ENCODE measurements around the gene APLNR. TPM values are rescaled to one million over a fixed set of nuclear protein-coding genes. Genes with fewer than 3 reads are reported as not detected.

Gene APLNR
- total and polyA plus RNA-seq, 5 donors = 2.2 to 26.4 (median 17.7) TPM

DNA sequence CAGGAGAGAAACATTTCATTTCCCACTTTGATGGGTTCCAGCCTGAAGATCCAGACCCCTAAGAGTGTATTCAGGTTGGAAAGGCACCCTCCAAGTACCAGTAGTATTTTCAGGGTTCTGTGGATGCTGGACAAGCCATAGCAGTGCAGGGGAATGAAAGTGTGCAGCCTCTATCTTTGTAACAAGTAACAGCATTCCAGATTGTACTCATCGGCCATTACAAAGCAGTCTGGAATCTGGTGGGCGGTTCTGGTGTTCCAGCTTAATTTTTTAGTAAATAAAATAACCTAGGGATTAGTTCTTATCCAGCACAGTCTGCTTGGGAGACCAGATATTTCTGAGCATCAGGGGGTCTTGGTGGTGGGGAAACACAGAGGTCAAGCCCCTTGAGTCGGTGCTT lies 22.6 kb downstream of the APLNR start:
- WGBS = 49% methylated on average over 3 of the region's 3 CpGs
- H3K4me1 ChIP-seq (ENCODE audit: control insufficient read depth, insufficient read depth, low read length) = peaks cover 16% of the 10 kb centered on the region
- no peaks in the 10 kb centered on the region for H3K27me3 ChIP-seq (ENCODE audit: control insufficient read depth, insufficient read depth)
- intact Hi-C loops (cut with DNase I) = no loop called here
- DNase-seq = peak in 1 of 3 donors; percentile 40
- ATAC-seq = peak; percentile 59 to 61
- H3K4me3 ChIP-seq (ENCODE audit: low read length) = no peak overlapping the region
- no peaks in the 10 kb centered on the region for H3K9me3 ChIP-seq (ENCODE audit: control insufficient read depth, low read length)
- H3K27ac ChIP-seq (ENCODE audit: low read length) = no peak overlapping the region

DNA sequence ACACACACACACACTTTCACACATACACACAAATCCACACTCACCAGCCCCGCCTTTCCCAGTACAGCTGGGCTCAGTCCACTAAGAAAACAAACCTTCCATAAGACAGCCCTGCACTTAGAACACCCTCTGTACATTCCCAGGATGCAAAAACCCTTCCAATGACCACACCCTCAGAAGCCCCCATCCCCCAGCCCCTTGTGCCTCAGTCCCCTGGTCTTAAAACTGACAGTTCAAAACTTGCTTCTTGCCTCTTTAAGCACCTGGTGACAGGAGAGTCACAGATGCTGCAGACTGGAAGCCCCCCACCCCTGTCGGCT lies 23.0 kb downstream of the APLNR start:
- no peaks in the 10 kb centered on the region for H3K9me3 ChIP-seq (ENCODE audit: control insufficient read depth, low read length)
- H3K27me3 ChIP-seq (ENCODE audit: control insufficient read depth, insufficient read depth) = no peaks in the 10 kb centered on the region
- peak overlapping the region; percentile 0 for H3K27ac ChIP-seq (ENCODE audit: low read length)
- 50% methylated on average over 2 of the region's 2 CpGs for WGBS
- H3K4me3 ChIP-seq (ENCODE audit: low read length) = no peak overlapping the region
- H3K4me1 ChIP-seq (ENCODE audit: control insufficient read depth, insufficient read depth, low read length) = peaks cover 12% of the 10 kb centered on the region
- DNase-seq (peak in 1 of 3 donors; percentile 43), ATAC-seq (peak; percentile 24 to 27)
- intact Hi-C loops (cut with DNase I) = no loop called here

DNA sequence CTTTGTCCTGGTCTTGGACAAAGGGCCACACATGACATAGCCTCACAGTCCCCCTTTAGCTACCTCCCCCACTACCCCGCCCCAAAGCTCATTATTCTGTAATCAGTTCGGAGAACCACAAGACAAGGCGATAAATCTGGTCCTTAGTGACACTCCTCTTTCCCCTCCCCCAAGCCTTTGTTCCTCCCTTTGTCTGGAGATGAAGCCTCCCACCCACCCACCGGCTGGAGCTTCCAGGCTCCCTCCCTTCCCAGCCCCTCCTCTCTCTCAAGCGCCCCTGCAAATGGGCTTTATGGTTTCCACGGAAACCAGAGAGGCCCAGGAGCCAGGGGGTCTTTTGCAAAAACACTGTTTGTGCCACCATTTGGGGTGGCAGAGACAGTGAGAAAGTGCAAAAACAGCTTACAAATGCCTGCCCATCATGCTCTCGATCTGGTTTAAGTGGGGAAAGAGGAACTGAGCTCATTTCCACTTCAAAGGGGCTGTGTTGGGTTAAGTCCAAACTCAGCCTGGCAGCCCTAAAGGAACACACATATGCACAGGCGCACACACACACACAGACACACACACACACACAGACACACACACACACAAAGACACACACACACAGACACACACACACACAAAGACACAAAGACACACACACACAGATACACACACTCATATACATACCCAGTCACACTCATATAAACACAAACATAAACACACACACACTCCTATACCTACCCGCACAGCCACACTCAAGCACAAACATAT lies 23.5 kb downstream of the APLNR start:
- H3K27me3 ChIP-seq (ENCODE audit: control insufficient read depth, insufficient read depth) = no peaks in the 10 kb centered on the region
- ATAC-seq (peak; percentile 32 to 52), DNase-seq (peak in 1 of 3 donors; percentile 53)
- H3K4me3 ChIP-seq (ENCODE audit: low read length) = no peak overlapping the region
- peak overlapping the region; percentile 25 for H3K27ac ChIP-seq (ENCODE audit: low read length)
- H3K9me3 ChIP-seq (ENCODE audit: control insufficient read depth, low read length) = no peaks in the 10 kb centered on the region
- H3K4me1 ChIP-seq (ENCODE audit: control insufficient read depth, insufficient read depth, low read length) = peaks cover 10% of the 10 kb centered on the region
- WGBS = 39% methylated on average over 9 of the region's 9 CpGs
- intact Hi-C loops (cut with DNase I) = no loop called here

DNA sequence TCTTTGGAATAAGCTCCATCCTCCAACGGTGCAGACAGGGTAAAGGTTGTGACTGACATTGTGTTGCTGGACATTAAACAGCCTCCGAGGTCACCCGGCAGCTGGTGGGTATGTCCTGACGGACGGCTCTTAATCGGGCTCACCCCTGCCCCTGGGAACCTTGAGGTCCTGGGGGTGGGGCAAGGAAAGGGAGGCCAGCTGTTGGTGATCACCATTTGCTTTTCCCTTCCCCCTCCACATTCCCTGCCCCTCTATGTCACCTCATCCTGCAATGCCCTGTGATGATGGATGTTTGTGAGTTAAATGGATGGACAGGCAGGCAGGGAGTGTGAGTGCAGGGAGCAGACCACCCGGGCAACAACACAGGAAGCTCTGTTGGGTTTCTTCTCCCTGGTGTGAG lies 26.3 kb downstream of the APLNR start:
- H3K4me3 ChIP-seq (ENCODE audit: low read length) = no peak overlapping the region
- WGBS = 38% methylated on average over 7 of the region's 7 CpGs
- intact Hi-C loops (cut with DNase I) = no loop called here
- peaks cover 10% of the 10 kb centered on the region for H3K4me1 ChIP-seq (ENCODE audit: control insufficient read depth, insufficient read depth, low read length)
- ATAC-seq = no peak
- DNase-seq = peak in 1 of 3 donors; percentile 40
- H3K27me3 ChIP-seq (ENCODE audit: control insufficient read depth, insufficient read depth) = no peaks in the 10 kb centered on the region
- H3K27ac ChIP-seq (ENCODE audit: low read length) = no peak overlapping the region
- H3K9me3 ChIP-seq (ENCODE audit: control insufficient read depth, low read length) = no peaks in the 10 kb centered on the region

DNA sequence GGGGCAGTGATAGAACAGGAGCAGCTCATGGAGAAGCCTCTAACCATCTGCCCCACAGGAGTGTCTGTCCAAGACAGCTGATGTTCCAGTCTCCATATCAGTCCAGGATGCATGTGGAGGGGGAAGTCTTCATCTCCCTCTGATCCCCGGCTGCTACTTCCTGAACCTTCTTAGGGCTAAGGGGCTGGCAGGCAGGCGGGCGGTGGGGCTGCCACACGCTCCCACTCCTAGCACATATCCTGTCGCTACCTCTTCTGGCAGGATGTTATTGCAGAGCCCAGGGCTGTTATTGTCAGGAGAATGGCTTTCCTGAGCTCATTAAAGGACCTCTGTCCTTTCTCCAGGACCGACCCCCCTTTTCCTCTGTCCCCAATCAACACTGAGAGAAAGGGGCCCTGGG lies 29.9 kb downstream of the APLNR start:
- DNase-seq (peak in 1 of 3 donors; percentile 30), ATAC-seq (no peak)
- H3K4me3 ChIP-seq (ENCODE audit: low read length) = no peak overlapping the region
- H3K27ac ChIP-seq (ENCODE audit: low read length) = no peak overlapping the region
- intact Hi-C loops (cut with DNase I) = loop anchor here in 1 of 4 donors (5.0 kb wide), 1 partner anchor 40 kb away; no protein-coding TSS in a partner anchor
- H3K4me1 ChIP-seq (ENCODE audit: control insufficient read depth, insufficient read depth, low read length) = peaks cover 9% of the 10 kb centered on the region
- no peaks in the 10 kb centered on the region for H3K27me3 ChIP-seq (ENCODE audit: control insufficient read depth, insufficient read depth)
- no peaks in the 10 kb centered on the region for H3K9me3 ChIP-seq (ENCODE audit: control insufficient read depth, low read length)
- 62% methylated on average over 6 of the region's 6 CpGs for WGBS

DNA sequence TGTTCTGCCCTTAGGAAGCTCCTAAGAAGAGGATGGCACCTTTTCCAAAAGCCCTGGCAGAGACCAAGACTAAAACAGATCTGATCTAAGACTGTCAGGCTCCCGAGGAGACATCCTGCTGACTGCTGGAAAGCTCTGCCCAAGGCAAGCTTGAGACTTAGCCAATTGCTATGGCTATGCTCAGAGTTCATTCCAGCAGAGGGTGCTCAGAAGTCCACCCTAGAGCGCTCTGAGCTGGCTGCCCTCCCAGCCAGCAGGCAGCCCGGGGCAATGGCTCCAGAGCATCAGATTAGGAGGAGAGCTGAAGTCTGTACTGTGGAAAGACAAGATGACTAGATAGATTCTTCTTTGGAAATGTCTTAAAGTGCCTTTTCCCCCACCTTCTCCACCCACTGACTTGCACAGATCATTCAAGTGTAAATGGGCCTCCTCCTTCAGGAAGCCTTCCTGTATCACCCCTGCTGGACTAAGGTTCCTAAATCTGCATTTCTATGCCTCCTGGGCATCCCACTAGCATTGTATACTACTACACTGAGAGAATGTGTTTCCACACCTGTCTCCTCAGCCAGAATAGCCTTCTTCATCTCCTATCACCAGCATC lies 31.9 kb downstream of the APLNR start:
- Histone ChIP-seq H3K27me3 (ENCODE audit: control insufficient read depth, insufficient read depth) (no peaks in the 10 kb centered on the region), H3K27ac (ENCODE audit: low read length) (no peak overlapping the region), H3K9me3 (ENCODE audit: control insufficient read depth, low read length) (no peaks in the 10 kb centered on the region), H3K4me1 (ENCODE audit: control insufficient read depth, insufficient read depth, low read length) (peaks cover 16% of the 10 kb centered on the region), H3K4me3 (ENCODE audit: low read length) (no peak overlapping the region)
- DNase-seq (peak; percentile 49 to 80 (median 70)), ATAC-seq (peak; percentile 53 to 54)
- intact Hi-C loops (cut with DNase I) = loop anchor here in 1 of 4 donors (5.0 kb wide), 1 partner anchor 42 kb away; no protein-coding TSS in a partner anchor
- WGBS = 20% methylated on average over 3 of the region's 3 CpGs

DNA sequence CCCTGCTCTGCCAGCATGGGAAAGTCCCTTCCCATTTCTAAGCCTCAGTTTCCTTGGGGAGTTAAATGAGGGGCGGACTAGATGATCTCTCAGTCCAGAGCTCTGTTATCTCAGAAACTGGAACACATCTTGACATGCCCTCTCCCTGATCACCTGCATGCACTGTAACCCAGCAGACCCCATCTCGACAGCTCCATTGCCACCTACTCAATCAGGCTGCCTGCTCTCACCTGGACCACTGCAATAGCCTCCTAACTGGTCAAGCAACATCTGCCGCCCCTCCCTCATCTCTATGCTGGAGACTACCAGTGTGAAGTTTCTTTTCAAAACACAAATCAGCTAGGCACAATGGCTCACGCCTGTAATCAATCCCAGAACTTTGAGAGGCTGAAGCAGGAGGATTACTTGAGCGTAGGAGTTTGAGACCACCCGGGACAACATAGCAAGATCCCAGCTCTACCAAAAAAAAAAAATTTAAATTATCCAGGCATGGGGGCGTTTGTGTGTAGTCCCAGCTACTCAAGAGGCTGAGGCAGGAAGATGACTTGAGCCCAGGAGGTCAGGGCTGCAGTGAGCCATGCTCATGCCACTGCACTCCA lies 33.1 kb downstream of the APLNR start:
- DNase-seq (peak in 1 of 3 donors; percentile 56), ATAC-seq (no peak)
- H3K4me1 ChIP-seq (ENCODE audit: control insufficient read depth, insufficient read depth, low read length) = peaks cover 16% of the 10 kb centered on the region
- H3K4me3 ChIP-seq (ENCODE audit: low read length) = no peak overlapping the region
- no peaks in the 10 kb centered on the region for H3K27me3 ChIP-seq (ENCODE audit: control insufficient read depth, insufficient read depth)
- no peaks in the 10 kb centered on the region for H3K9me3 ChIP-seq (ENCODE audit: control insufficient read depth, low read length)
- 52% methylated on average over 7 of the region's 7 CpGs for WGBS
- intact Hi-C loops (cut with DNase I) = no loop called here
- H3K27ac ChIP-seq (ENCODE audit: low read length) = no peak overlapping the region

DNA sequence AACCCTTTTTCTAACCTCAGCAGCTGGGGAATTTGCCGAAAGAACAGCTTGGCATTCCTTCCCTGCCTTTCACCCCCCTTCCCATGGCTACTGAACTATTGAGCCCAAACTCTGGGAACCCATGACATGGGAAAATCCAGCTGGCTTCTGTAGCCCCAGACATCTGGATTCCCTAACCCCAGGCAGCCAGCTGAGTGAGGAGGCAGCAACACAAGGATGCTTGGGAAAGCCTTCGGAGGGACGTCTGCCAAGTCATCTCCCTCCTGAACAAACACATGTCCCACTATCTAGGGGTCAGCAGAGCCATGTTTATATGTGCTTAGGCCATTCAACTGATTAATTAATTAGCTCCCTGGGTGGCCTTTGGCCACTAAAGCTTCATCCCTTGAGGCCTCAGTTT lies 33.7 kb downstream of the APLNR start:
- WGBS = 19% methylated on average over 3 of the region's 3 CpGs
- ATAC-seq = peak; percentile 82 to 93
- intact Hi-C loops (cut with DNase I) = no loop called here
- H3K4me1 ChIP-seq (ENCODE audit: control insufficient read depth, insufficient read depth, low read length) = peaks cover 16% of the 10 kb centered on the region
- no peaks in the 10 kb centered on the region for H3K9me3 ChIP-seq (ENCODE audit: control insufficient read depth, low read length)
- H3K27me3 ChIP-seq (ENCODE audit: control insufficient read depth, insufficient read depth) = no peaks in the 10 kb centered on the region
- DNase-seq = peak; percentile 85 to 94 (median 91)
- no peak overlapping the region for H3K27ac ChIP-seq (ENCODE audit: low read length)
- H3K4me3 ChIP-seq (ENCODE audit: low read length) = no peak overlapping the region

DNA sequence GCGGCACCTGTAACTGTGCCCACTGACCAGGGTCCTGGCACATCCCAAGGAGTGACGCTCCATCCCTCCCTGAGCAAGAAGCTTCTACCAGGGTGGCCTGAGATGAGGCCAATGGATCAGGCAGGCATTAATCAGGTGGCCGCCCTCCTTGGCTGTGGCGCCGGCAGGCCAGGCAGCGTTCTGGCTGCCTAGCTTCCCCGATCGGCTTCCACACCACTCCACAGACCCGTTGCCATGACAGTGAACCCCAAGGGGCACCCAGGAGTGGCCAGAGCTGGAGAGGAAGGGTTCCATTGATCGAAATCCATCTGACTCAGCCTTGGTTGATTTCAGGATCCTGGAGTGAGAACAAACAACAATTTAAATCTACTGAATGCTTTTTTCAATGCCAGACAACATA lies 34.8 kb downstream of the APLNR start:
- ATAC-seq (peak; percentile 48 to 65), DNase-seq (peak; percentile 74 to 91 (median 87))
- Histone ChIP-seq H3K4me1 (ENCODE audit: control insufficient read depth, insufficient read depth, low read length) (peaks cover 16% of the 10 kb centered on the region), H3K27me3 (ENCODE audit: control insufficient read depth, insufficient read depth) (no peaks in the 10 kb centered on the region), H3K27ac (ENCODE audit: low read length) (no peak overlapping the region), H3K9me3 (ENCODE audit: control insufficient read depth, low read length) (no peaks in the 10 kb centered on the region), H3K4me3 (ENCODE audit: low read length) (no peak overlapping the region)
- intact Hi-C loops (cut with DNase I) = no loop called here
- 55% methylated on average over 10 of the region's 10 CpGs for WGBS

DNA sequence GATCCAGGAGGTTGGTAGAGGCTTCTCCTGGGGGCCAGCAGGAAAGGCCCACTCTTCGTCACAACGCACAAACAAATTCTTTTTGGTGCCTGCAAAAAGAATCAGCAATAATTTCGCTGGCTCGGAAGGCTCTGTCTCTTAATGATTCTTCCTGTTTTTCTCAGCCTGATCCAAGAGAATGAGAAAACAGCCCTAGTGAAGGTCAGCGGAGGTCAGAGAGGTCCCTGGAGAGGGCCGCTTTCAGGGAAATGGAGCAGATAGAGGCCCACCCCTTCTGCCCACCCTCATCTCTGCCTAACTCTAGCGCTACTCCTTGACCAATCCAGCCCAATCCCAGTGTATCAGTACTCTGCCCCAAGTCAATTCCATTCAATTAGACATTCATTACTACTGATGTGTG lies 36.1 kb downstream of the APLNR start:
- ATAC-seq (peak in 1 of 2 donors; percentile 7), DNase-seq (peak in 2 of 3 donors; percentile 81 to 85)
- H3K4me3 ChIP-seq (ENCODE audit: low read length) = no peak overlapping the region
- intact Hi-C loops (cut with DNase I) = no loop called here
- peak overlapping the region; percentile 42 for H3K27ac ChIP-seq (ENCODE audit: low read length)
- H3K27me3 ChIP-seq (ENCODE audit: control insufficient read depth, insufficient read depth) = no peaks in the 10 kb centered on the region
- peaks cover 16% of the 10 kb centered on the region for H3K4me1 ChIP-seq (ENCODE audit: control insufficient read depth, insufficient read depth, low read length)
- no peaks in the 10 kb centered on the region for H3K9me3 ChIP-seq (ENCODE audit: control insufficient read depth, low read length)
- 34% methylated on average over 7 of the region's 7 CpGs for WGBS

DNA sequence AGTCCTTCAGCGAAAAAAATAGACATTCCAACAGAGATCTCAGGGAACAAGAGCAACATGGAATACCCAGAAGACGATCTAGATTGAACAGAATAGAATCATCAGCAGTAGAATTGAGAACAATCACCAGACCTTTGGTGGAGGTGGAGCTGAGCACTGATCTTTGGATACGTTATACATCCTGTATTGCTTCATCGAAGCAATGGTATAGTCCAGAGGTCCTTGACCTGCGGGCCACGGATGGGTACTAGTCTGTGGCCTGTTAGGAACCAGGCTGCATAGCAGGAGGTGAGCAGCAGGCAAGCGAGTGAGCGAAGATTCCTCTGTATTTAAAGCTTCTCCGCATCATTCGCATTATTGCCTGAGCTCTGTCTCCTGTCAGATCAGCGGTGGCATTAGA lies 37.7 kb downstream of the APLNR start:
- WGBS = 92% methylated on average over 11 of the region's 11 CpGs
- no peak overlapping the region for H3K4me3 ChIP-seq (ENCODE audit: low read length)
- no peaks in the 10 kb centered on the region for H3K27me3 ChIP-seq (ENCODE audit: control insufficient read depth, insufficient read depth)
- no peaks in the 10 kb centered on the region for H3K9me3 ChIP-seq (ENCODE audit: control insufficient read depth, low read length)
- intact Hi-C loops (cut with DNase I) = no loop called here
- no peak for ATAC-seq
- no peak for DNase-seq
- H3K27ac ChIP-seq (ENCODE audit: low read length) = no peak overlapping the region
- H3K4me1 ChIP-seq (ENCODE audit: control insufficient read depth, insufficient read depth, low read length) = peaks cover 16% of the 10 kb centered on the region
